ENCODE data around the gene PTEN.

PTEN gene

DNA sequence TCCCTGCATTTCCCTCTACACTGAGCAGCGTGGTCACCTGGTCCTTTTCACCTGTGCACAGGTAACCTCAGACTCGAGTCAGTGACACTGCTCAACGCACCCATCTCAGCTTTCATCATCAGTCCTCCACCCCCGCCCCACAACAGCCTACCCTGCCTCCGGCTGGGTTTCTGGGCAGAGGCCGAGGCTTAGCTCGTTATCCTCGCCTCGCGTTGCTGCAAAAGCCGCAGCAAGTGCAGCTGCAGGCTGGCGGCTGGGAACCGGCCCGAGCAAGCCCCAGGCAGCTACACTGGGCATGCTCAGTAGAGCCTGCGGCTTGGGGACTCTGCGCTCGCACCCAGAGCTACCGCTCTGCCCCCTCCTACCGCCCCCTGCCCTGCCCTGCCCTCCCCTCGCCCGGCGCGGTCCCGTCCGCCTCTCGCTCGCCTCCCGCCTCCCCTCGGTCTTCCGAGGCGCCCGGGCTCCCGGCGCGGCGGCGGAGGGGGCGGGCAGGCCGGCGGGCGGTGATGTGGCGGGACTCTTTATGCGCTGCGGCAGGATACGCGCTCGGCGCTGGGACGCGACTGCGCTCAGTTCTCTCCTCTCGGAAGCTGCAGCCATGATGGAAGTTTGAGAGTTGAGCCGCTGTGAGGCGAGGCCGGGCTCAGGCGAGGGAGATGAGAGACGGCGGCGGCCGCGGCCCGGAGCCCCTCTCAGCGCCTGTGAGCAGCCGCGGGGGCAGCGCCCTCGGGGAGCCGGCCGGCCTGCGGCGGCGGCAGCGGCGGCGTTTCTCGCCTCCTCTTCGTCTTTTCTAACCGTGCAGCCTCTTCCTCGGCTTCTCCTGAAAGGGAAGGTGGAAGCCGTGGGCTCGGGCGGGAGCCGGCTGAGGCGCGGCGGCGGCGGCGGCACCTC lies at the start of gene PTEN, which contains the start of gene KLLN:
Gene PTEN (plus strand): TSS at position 573 of the 891 bp plus-strand sequence. CDS start 845 bp downstream, outside the sequence.
Gene KLLN (minus strand): TSS at position 481 of the 891 bp plus-strand sequence. CDS start 1,046 bp downstream, outside the sequence.
- Histone ChIP-seq H3K4me1 (ENCODE audit: insufficient read depth, low read length) (peaks cover 29% of the 10 kb centered on the region), H3K27me3 (ENCODE audit: insufficient read depth, low read length, poor library complexity) (no peaks in the 10 kb centered on the region), H2AFZ (ENCODE audit: low read depth, low read length) (peak within 1 kb of the TSS; percentile 83), H3K79me2 (ENCODE audit: insufficient read depth, low read length) (peaks cover 67% of the 10 kb centered on the region), H3K9ac (ENCODE audit: low read depth, low read length) (peak within 1 kb of the TSS; percentile 82), H3K4me3 (ENCODE audit: low read depth in 1 of 2, low read length in 2 of 2) (peak within 1 kb of the TSS; percentile 58 to 73), H4K20me1 (ENCODE audit: insufficient read depth, low read length) (peaks cover 39% of the 10 kb centered on the region; the same call in 1 of the 2 replicates), H3K9me3 (ENCODE audit: insufficient read depth, low read length, severe bottlenecking) (no peaks in the 10 kb centered on the region), H3K27ac (ENCODE audit: low read length) (peak within 1 kb of the TSS; percentile 97), H3K36me3 (ENCODE audit: insufficient read depth, low read length) (peaks cover 28% of the 10 kb centered on the region), H3K4me2 (ENCODE audit: insufficient read depth, low read length) (peak within 1 kb of the TSS; percentile 89)
- ATAC-seq (ENCODE audit: insufficient read depth, low read depth) (peak; percentile 77), DNase-seq (peak; percentile 97)
- no peak for TF ChIP-seq EZH2 (IDR thresholded peaks at IDR 0.05; ENCODE audit: borderline replicate concordance, low read depth, low read length, severe bottlenecking)
- TF ChIP-seq, protein P1, sequence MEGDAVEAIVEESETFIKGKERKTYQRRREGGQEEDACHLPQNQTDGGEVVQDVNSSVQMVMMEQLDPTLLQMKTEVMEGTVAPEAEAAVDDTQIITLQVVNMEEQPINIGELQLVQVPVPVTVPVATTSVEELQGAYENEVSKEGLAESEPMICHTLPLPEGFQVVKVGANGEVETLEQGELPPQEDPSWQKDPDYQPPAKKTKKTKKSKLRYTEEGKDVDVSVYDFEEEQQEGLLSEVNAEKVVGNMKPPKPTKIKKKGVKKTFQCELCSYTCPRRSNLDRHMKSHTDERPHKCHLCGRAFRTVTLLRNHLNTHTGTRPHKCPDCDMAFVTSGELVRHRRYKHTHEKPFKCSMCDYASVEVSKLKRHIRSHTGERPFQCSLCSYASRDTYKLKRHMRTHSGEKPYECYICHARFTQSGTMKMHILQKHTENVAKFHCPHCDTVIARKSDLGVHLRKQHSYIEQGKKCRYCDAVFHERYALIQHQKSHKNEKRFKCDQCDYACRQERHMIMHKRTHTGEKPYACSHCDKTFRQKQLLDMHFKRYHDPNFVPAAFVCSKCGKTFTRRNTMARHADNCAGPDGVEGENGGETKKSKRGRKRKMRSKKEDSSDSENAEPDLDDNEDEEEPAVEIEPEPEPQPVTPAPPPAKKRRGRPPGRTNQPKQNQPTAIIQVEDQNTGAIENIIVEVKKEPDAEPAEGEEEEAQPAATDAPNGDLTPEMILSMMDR (IDR thresholded peaks at IDR 0.05; ENCODE audit: borderline replicate concordance, extremely low read depth, low read length, poor library complexity, severe bottlenecking) = no peak

DNA sequence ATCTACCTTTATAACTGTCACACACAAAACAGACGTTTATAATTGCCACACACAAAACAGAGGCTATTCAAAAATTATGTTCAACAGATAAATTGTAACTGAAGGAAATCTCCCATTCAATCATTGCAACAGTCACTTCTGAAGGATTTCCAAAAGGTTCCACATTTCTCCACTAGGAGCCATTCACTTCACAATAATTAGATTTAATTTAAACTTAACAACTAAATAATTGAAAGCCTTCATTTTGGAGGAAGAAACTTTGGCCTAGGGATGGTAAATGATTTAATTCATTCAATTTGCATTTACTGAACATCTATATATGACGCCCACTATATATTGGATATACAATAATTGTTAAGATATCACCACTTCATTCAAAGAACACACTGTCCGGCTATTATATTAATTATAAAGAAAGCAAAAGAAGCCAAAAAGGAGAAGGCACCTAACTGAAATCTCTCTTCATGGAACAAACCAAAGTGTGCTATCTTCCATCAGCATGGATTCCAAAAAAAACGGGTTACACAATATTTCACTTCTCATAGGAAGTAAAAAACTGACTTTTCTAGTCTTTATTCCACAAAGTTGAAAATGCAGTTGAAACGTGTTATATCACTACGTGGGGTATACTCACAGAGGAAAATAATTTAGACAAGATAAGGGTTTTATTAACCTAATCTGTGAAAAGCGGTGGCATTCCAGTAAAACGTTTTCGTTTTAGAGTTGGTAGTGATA lies 47.1 kb upstream of the PTEN start:
- TF ChIP-seq, protein P1 (IDR thresholded peaks at IDR 0.05; ENCODE audit: borderline replicate concordance, extremely low read depth, low read length, poor library complexity, severe bottlenecking) = no peak
- TF ChIP-seq EZH2 (IDR thresholded peaks at IDR 0.05; ENCODE audit: borderline replicate concordance, low read depth, low read length, severe bottlenecking) = no peak
- no peak for DNase-seq
- Histone ChIP-seq H2AFZ (ENCODE audit: low read depth, low read length) (no peak overlapping the region), H4K20me1 (ENCODE audit: insufficient read depth, low read length) (peaks cover 24% of the 10 kb centered on the region), H3K4me1 (ENCODE audit: insufficient read depth, low read length) (peaks cover 47% of the 10 kb centered on the region), H3K4me3 (ENCODE audit: low read depth in 1 of 2, low read length in 2 of 2) (peak overlapping the region; percentile 93 to 96; a peak in 3 of 4 replicates), H3K9ac (ENCODE audit: low read depth, low read length) (peak overlapping the region; percentile 89), H3K27me3 (ENCODE audit: insufficient read depth, low read length, poor library complexity) (no peaks in the 10 kb centered on the region), H3K27ac (ENCODE audit: low read length) (peak overlapping the region; percentile 91; the same call in 1 of the 2 replicates), H3K4me2 (ENCODE audit: insufficient read depth, low read length) (peak overlapping the region; percentile 97), H3K9me3 (ENCODE audit: insufficient read depth, low read length, severe bottlenecking) (no peaks in the 10 kb centered on the region), H3K36me3 (ENCODE audit: insufficient read depth, low read length) (peaks cover 31% of the 10 kb centered on the region), H3K79me2 (ENCODE audit: insufficient read depth, low read length) (peaks cover 67% of the 10 kb centered on the region)
- ATAC-seq (ENCODE audit: insufficient read depth, low read depth) = no peak

DNA sequence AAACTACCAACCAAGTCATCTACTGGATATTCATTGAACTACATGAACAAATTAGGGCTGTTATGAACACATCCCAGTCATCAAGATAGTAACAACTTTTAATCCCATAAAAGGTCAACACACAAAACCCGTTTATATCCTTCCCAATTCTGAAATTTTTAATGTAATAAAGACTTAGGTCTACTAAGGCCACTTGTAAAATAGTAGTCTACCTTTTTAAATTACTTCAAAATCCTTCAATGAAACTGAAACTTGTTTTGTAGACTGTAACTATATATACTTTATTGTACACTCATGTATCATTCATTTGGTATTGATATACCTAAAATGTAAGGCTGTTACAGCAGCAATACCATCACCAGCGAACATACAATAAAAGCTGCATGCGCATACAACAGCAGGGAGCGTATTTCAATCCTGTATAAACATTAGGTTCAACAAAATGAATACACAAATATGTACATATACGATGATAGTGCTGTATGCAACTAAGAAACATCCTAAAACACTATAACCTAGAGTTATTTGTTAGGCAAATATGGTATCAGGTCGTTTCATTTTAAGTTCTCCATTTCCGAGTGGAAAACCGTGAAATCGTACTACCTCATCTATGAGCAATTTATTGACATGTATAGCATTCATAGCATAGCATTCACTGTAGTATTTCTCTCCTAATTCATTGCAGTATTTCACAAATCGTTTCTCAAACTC lies 46.4 kb upstream of the PTEN start:
- H3K36me3 ChIP-seq (ENCODE audit: insufficient read depth, low read length) = peaks cover 23% of the 10 kb centered on the region
- peaks cover 60% of the 10 kb centered on the region for H3K79me2 ChIP-seq (ENCODE audit: insufficient read depth, low read length)
- DNase-seq (no peak), ATAC-seq (ENCODE audit: insufficient read depth, low read depth) (no peak)
- peak overlapping the region; percentile 91 for H3K27ac ChIP-seq (ENCODE audit: low read length)
- peaks cover 47% of the 10 kb centered on the region for H3K4me1 ChIP-seq (ENCODE audit: insufficient read depth, low read length)
- H3K27me3 ChIP-seq (ENCODE audit: insufficient read depth, low read length, poor library complexity) = no peaks in the 10 kb centered on the region
- peak overlapping the region; percentile 89 for H3K9ac ChIP-seq (ENCODE audit: low read depth, low read length)
- H2AFZ ChIP-seq (ENCODE audit: low read depth, low read length) = peak overlapping the region; percentile 99; the same call in 1 of the 2 replicates
- H4K20me1 ChIP-seq (ENCODE audit: insufficient read depth, low read length) = peaks cover 24% of the 10 kb centered on the region
- H3K9me3 ChIP-seq (ENCODE audit: insufficient read depth, low read length, severe bottlenecking) = no peaks in the 10 kb centered on the region
- peak overlapping the region; percentile 93 to 96 for H3K4me3 ChIP-seq (ENCODE audit: low read depth in 1 of 2, low read length in 2 of 2)
- H3K4me2 ChIP-seq (ENCODE audit: insufficient read depth, low read length) = peak overlapping the region; percentile 97
- TF ChIP-seq, protein P1 (IDR thresholded peaks at IDR 0.05; ENCODE audit: borderline replicate concordance, extremely low read depth, low read length, poor library complexity, severe bottlenecking) = no peak
- no peak for TF ChIP-seq EZH2 (IDR thresholded peaks at IDR 0.05; ENCODE audit: borderline replicate concordance, low read depth, low read length, severe bottlenecking)
